ENCODE data around the gene TBL1XR1.
"Not testable (repeated sequence)": the region's sequence is repeated elsewhere in the genome, so short reads cannot be mapped to it uniquely, and the experiment has no call there.

The TBL1XR1 gene

DNA sequence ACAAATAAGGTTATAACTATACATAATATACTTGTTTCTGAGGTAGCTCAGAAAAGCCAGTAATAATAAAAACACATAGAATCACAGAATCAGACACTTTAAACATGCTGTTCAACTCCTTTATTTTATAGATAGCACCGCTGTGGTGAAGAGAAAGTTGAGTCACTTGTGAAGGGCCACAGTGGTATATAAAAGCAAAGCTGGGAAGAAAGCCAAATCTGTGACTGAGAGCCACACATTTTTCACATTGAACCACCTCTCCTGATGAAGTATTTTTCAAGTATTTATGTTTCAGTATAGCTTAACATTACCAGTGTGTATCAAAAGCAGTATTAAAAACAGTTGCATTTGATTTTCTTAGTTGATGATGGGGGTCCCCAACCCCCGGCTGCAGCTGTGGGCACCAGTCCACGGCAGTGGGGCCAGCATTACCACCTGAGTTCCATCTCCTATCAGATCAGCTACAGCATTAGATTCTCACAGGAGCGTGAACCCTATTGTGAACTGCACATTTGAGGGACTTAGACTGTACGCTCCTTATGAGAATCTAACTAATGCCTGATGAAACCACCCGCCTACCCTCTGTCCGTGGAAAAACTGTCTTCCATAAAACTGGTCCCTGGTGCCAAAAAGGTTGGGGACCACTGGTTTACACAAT, 46.2 kb downstream of the TBL1XR1 start:
- no peak for DNase-seq
- Mint-ChIP-seq H3K27ac (peak overlapping the region; percentile 56), H3K9me3 (peaks cover 0 to 1% of the 10 kb centered on the region in 2 donors), H3K4me1 (peaks cover 30 to 64% of the 10 kb centered on the region in 2 donors), H3K27me3 (no peaks in the 10 kb centered on the region), H3K36me3 (peaks cover 4 to 15% of the 10 kb centered on the region in 2 donors), H3K4me3 (no peak overlapping the region)
- ATAC-seq (replicated peaks): peak; percentile 42 to 65

DNA sequence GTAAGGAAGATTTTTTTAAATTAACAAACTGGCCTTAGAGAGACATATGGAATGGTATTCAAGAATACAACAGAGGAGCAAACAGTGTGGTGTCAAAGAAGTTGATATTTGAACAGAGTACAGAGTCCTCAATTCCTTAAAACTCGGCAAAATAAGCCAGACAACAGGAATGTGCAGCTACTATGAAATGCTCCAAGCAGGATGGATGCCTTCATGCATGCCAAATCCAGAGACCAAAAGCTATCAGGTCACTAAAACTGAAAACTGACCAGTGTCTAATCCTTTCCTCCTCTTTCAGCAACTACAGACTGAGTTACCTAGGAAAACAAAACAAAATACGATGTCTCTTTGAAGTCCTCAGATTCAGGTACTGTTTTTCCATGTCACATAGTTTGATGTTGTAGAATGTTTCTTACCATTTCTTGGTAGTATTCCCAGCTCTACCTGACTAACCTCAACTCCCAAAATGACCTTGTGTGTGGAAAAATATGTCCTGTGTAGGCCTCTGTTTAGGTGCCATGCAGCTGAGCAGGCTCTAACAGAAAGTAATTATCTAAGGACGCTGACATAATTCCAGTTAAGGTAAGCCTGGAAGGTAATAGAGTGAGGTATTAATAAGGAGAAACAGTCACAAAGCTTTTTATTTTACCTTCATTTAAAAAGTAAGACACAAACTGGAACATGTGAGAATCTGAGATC, 46.9 kb downstream of the TBL1XR1 start:
- Mint-ChIP-seq H3K27ac (no peak overlapping the region), H3K4me3 (no peak overlapping the region), H3K9me3 (peaks cover 0 to 1% of the 10 kb centered on the region in 2 donors), H3K4me1 (peaks cover 37 to 69% of the 10 kb centered on the region in 2 donors), H3K27me3 (no peaks in the 10 kb centered on the region), H3K36me3 (peaks cover 5 to 13% of the 10 kb centered on the region in 2 donors)
- no peak for ATAC-seq (replicated peaks)
- DNase-seq: no peak

DNA sequence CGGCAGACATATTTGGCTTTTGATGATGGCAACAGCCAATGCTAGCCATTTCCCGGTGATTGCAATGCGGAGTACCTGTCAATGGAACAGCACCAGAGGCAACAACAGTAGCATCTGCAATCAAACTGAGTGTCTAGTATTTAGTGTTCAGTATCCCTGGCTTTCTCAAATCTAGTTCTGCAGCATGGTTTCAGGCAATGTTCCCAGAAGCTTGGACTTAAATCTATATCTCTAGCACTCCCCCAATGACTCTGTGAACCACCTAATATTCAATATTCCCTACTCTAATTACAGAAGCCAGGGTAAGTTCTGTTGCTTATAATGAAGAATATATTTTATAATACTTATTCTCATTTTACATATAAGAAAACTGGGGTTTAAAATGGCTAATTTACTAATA, 48.2 kb downstream of the TBL1XR1 start:
- DNase-seq: no peak
- Mint-ChIP-seq H3K9me3 (peaks cover 0 to 1% of the 10 kb centered on the region in 2 donors), H3K27me3 (no peaks in the 10 kb centered on the region), H3K4me1 (peaks cover 41 to 73% of the 10 kb centered on the region in 2 donors), H3K36me3 (peaks cover 5 to 13% of the 10 kb centered on the region in 2 donors), H3K27ac (no peak overlapping the region), H3K4me3 (no peak overlapping the region)
- no peak for ATAC-seq (replicated peaks)

DNA sequence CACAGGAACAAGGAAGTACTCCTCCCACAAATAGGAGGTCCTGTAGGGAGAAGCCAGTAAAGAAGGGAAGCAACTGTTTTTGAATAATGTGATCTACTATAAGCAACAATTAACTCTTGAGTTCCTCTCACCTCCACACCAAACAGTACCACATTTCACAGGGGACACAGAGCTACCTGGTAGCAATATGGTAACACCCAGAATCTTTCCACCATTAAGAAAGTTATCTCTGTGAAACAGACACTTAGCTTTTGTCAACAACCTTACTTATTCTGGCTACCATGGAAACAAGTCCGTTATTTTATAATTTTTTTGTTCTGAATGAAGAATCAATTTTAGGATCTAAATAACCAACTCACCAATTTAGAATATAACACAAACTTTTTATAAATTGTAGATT, 49.5 kb downstream of the TBL1XR1 start:
- DNase-seq: no peak
- Mint-ChIP-seq H3K4me1 (peaks cover 48 to 84% of the 10 kb centered on the region in 2 donors), H3K4me3 (no peak overlapping the region), H3K27me3 (no peaks in the 10 kb centered on the region), H3K36me3 (peaks cover 13 to 21% of the 10 kb centered on the region in 2 donors), H3K27ac (no peak overlapping the region), H3K9me3 (peaks cover 0 to 3% of the 10 kb centered on the region in 2 donors)
- ATAC-seq (replicated peaks): no peak

- peak in 1 of 2 donors; percentile 19 for ATAC-seq (replicated peaks)
- no peak for DNase-seq
- peak overlapping the region; percentile 44 for H3K27ac Mint-ChIP-seq
- no peaks in the 10 kb centered on the region for H3K27me3 Mint-ChIP-seq
- peaks cover 12 to 13% of the 10 kb centered on the region in 2 donors for H3K36me3 Mint-ChIP-seq
- H3K4me3 Mint-ChIP-seq: no peak overlapping the region
- H3K9me3 Mint-ChIP-seq: peaks cover 0 to 1% of the 10 kb centered on the region in 2 donors
- H3K4me1 Mint-ChIP-seq: peaks cover 49 to 79% of the 10 kb centered on the region in 2 donors
Observed at GRCh38 chr3:177146646-177147045, 50.6 kb downstream of the TBL1XR1 start.

DNA sequence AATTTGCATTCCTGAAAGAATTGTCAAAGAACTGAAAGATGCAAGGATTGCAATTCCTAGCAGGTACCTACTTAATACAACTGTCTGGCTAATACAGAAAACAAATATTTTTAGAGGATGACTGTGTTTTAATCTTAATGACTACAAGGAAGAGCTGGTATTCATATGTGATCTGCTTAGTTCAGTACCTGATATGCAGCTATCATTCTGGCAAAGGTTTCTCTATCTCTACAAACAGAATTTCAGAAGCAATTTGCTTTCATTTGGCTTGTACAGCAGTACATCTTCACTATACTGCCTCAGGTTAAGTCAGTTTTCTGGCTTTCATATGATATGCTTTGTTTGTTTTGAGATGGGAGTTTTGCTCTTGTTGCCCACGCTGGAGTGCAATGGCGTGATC, 51.3 kb downstream of the TBL1XR1 start:
- peak overlapping the region; percentile 90 for H3K27ac Mint-ChIP-seq
- no peaks in the 10 kb centered on the region for H3K27me3 Mint-ChIP-seq
- ATAC-seq (replicated peaks) (peak; percentile 6 to 31), DNase-seq (no peak)
- H3K9me3 Mint-ChIP-seq: peaks cover 0 to 1% of the 10 kb centered on the region in 2 donors
- H3K4me3 Mint-ChIP-seq: peak overlapping the region in 1 of 2 donors; percentile 43
- peaks cover 45 to 75% of the 10 kb centered on the region in 2 donors for H3K4me1 Mint-ChIP-seq
- H3K36me3 Mint-ChIP-seq: peaks cover 12 to 13% of the 10 kb centered on the region in 2 donors

- Mint-ChIP-seq H3K27me3 (no peaks in the 10 kb centered on the region), H3K36me3 (peaks cover 12 to 13% of the 10 kb centered on the region in 2 donors), H3K27ac (peak overlapping the region; percentile 90), H3K4me3 (peak overlapping the region; percentile 41 to 70), H3K9me3 (peaks cover 0 to 1% of the 10 kb centered on the region in 2 donors), H3K4me1 (peaks cover 43 to 69% of the 10 kb centered on the region in 2 donors)
- DNase-seq: no peak
- peak; percentile 33 to 44 for ATAC-seq (replicated peaks)
Observed at GRCh38 chr3:177145381-177145780, 51.9 kb downstream of the TBL1XR1 start.

- Mint-ChIP-seq H3K27me3 (no peaks in the 10 kb centered on the region), H3K27ac (peak overlapping the region; percentile 90), H3K9me3 (peaks cover 0 to 1% of the 10 kb centered on the region in 2 donors), H3K4me1 (peaks cover 41 to 65% of the 10 kb centered on the region in 2 donors), H3K36me3 (peaks cover 13 to 15% of the 10 kb centered on the region in 2 donors), H3K4me3 (peak overlapping the region; percentile 41 to 70)
- peak; percentile 74 to 75 for ATAC-seq (replicated peaks)
- DNase-seq: no peak
Observed at GRCh38 chr3:177144922-177145321, 52.4 kb downstream of the TBL1XR1 start.

DNA sequence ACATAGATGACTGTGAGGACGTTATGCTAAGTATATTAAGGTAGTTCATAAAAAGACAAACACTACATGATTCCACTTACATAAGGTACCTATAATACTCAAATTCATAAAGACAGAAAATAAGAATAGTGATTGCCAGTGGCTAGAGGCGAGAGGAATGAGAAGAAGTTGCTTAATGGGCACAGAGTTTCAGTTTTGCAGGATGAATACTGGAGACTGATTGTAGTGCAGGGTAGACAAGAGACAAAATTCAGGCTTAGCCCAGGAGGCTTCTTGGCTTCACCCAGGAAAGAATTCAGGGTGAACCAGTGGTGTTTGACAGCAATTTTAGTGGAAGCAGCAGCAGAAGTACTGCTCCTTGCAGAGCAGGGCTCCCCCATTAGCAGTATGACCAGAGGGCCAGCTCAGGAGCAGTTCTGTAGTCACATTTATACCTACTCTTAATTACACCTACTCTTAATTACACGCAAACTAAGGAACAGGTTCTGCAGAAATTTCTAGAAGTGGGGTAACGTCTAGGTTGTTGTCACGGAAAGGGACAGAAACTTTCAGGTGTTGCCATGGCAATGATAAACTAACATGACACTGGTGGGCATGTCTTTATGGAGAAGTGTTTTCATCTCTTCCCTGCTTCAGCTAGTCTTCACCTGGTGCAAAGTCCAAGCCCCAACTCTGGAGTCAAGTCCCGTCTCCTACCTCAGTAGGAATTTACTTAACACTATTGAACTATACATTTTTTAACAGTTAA, 55.2 kb downstream of the TBL1XR1 start:
- H3K4me1 Mint-ChIP-seq: peaks cover 47 to 75% of the 10 kb centered on the region in 2 donors
- peak overlapping the region; percentile 25 for H3K27ac Mint-ChIP-seq
- peaks cover 0 to 1% of the 10 kb centered on the region in 2 donors for H3K9me3 Mint-ChIP-seq
- ATAC-seq (replicated peaks): peak; percentile 13 to 17
- DNase-seq: no peak
- H3K4me3 Mint-ChIP-seq: no peak overlapping the region
- H3K36me3 Mint-ChIP-seq: peaks cover 20 to 32% of the 10 kb centered on the region in 2 donors
- no peaks in the 10 kb centered on the region for H3K27me3 Mint-ChIP-seq

DNA sequence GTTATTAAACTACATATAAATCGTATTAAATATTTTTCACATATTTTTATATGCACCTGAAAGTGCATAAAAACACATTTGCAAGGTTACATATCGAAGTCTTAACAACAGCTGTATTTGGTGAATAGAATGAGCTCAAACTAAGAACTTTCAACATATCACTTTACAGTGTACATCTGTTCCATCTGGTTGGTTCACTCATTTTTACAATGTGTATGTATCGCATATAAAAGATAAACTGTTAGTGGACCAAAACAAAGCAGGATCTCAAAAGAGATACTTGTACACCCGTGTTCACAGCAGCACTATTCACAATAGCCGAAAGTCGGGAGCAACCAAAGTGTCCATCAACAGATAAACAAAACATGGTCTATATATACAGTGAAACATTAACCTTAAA, 55.8 kb downstream of the TBL1XR1 start:
- Mint-ChIP-seq H3K36me3 (peaks cover 20 to 36% of the 10 kb centered on the region in 2 donors), H3K4me1 (peaks cover 43 to 75% of the 10 kb centered on the region in 2 donors), H3K4me3 (no peak overlapping the region), H3K27me3 (no peaks in the 10 kb centered on the region), H3K27ac (no peak overlapping the region), H3K9me3 (peaks cover 0 to 1% of the 10 kb centered on the region in 2 donors)
- ATAC-seq (replicated peaks) (no peak), DNase-seq (no peak)

DNA sequence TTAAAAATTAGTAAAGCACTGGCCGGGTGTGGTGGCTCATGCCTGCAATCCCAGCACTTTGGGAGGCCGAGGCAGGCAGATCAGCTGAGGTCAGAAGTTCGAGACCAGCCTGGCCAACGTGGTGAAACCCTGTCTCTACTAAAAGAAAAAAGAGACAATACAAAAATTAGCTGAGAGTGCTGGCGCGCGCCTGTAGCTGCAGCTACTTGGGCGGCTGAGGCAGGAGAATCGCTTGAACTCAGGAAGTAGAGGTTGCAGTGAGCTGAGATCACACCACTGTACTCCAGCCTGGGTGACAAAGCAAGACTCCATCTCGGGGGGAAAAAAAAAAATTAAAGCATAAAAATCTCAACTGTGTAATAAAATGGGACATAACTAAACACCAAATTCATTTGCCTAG, 58.1 kb downstream of the TBL1XR1 start:
- peaks cover 37 to 74% of the 10 kb centered on the region in 2 donors for H3K4me1 Mint-ChIP-seq
- not testable (repeated sequence) for DNase-seq; H3K4me3 Mint-ChIP-seq; H3K27me3 Mint-ChIP-seq; H3K9me3 Mint-ChIP-seq; H3K27ac Mint-ChIP-seq; ATAC-seq (replicated peaks)
- H3K36me3 Mint-ChIP-seq: peaks cover 26 to 48% of the 10 kb centered on the region in 2 donors

- H3K4me3 Mint-ChIP-seq: no peak overlapping the region
- H3K9me3 Mint-ChIP-seq: peaks cover 0 to 2% of the 10 kb centered on the region in 2 donors
- peaks cover 28 to 52% of the 10 kb centered on the region in 2 donors for H3K36me3 Mint-ChIP-seq
- H3K27ac Mint-ChIP-seq: peak overlapping the region; percentile 53
- DNase-seq: no peak
- H3K4me1 Mint-ChIP-seq: peaks cover 33 to 73% of the 10 kb centered on the region in 2 donors
- no peaks in the 10 kb centered on the region for H3K27me3 Mint-ChIP-seq
- no peak for ATAC-seq (replicated peaks)
Observed at GRCh38 chr3:177137774-177138705, 59.2 kb downstream of the TBL1XR1 start.

GRCh38 chr3:177136741-177137140, 60.5 kb downstream of the TBL1XR1 start:
- ATAC-seq (replicated peaks): no peak
- Mint-ChIP-seq H3K4me3 (no peak overlapping the region), H3K9me3 (peaks cover 0 to 2% of the 10 kb centered on the region in 2 donors), H3K4me1 (peaks cover 34 to 77% of the 10 kb centered on the region in 2 donors), H3K36me3 (peaks cover 35 to 59% of the 10 kb centered on the region in 2 donors), H3K27me3 (no peaks in the 10 kb centered on the region), H3K27ac (no peak overlapping the region)
- no peak for DNase-seq

Measured in stimulated activated naive B cell treated with anti-CD40 and anti-IgM and Interleukin-4, amounts not matched to agents 10 μg/mL and 1 μg/mL and 100 μg/mL, for 72 hours (primary cell).